ENCODE results near the gene CHST12.
"Not testable (repeated sequence)": the region's sequence is repeated elsewhere in the genome, so short reads cannot be mapped to it uniquely, and the experiment has no call there.

CHST12 gene

DNA sequence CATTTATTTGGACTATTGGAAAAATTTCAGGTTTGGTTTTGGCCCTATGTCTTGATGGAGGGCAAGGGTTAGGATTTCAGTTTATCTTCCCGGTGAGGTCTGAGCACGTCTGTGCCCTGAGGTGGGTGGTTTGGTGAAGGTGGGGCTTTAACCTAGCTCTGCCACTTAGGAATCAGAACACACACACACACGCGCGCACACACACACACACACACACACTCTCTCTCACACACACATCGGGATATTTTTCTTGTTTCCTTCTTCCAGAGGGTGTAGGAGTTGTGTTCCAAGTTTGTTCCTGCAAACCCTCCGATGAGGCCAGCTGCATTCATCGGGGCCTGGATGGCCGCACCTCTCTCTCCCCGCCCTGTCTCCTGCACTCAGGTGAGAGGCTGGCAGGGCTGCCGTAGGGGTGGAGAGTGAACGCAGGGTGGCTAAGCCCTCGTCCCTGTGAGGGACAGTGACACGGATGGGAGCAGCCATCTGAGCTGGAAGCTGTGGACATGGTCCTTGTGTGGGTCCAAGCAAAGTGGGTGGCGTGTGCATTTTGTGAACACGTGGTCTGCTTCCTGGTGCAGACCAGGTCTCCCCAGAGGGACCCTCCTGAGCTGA, 34.2 kb downstream of the CHST12 start:
- no peak for DNase-seq

DNA sequence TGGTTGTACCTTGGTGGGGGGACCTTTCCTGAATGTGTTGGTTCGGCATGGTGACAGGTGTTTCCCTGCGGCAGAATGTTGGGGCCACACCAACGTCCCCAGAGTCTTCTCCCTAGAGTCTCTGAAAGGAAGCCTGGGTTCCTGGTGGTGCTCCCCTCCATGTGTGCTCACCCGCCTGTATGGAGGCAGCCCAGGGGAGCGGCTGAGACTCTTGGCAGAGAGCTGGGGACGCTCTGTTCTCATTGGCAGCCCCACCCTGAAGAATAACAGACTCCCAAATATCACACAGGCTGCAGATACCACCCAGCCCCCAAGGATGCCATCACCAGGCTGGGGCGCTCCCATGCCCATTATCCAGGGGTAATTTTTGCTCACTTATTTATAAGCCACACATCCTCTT, 34.8 kb downstream of the CHST12 start:
- DNase-seq = peak; percentile 82

DNA sequence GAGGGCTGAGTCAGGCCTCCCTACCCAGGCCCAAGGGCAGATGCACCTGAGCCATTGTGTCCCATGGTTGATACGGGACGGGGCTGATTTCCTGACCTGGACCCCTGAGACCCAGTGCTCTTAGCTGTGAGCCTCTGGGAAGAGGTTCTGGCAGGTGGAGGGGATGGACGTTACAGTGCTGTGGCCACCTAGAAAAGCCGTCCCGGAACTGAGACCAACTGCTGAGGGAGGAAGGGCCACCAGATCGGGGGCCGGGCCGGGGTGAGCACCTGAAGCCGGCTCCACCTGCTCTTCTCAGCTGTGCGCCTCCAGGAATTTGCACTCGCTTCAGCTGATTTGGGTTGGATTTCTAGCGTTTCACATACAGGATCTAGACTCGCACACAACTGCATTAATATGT, 35.4 kb downstream of the CHST12 start:
- DNase-seq = no peak

DNA sequence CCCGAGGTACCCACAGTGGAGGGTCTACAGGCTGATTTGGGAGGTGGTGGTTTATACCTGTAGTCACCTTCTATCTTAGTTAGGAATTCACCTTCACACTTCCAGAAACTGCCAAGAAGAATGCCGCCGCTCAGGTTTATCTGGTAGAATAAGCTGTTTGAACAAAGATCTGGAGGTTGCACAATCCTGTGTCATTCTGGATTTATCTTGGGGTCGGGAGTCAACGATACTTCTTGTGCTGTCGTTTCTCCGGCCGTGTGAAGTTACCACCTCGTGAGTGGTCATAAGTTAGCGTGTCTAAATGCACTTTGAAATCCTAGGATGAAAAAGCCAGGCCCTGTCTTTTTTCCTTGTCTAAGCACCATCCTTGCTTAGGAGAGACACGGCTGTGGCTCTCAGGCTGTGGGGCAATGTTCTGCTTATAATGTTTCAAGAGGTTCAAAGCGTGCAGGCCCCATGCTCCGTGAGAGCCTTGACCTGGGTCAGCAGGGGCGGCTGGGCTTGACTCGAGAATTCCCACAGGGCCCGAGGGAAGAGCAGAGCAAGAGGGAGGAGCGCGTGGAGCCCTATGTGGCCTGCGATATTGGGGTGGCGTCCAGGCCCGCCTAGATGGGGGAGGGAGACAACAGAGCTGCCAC, 37.3 kb downstream of the CHST12 start:
- DNase-seq = no peak

DNA sequence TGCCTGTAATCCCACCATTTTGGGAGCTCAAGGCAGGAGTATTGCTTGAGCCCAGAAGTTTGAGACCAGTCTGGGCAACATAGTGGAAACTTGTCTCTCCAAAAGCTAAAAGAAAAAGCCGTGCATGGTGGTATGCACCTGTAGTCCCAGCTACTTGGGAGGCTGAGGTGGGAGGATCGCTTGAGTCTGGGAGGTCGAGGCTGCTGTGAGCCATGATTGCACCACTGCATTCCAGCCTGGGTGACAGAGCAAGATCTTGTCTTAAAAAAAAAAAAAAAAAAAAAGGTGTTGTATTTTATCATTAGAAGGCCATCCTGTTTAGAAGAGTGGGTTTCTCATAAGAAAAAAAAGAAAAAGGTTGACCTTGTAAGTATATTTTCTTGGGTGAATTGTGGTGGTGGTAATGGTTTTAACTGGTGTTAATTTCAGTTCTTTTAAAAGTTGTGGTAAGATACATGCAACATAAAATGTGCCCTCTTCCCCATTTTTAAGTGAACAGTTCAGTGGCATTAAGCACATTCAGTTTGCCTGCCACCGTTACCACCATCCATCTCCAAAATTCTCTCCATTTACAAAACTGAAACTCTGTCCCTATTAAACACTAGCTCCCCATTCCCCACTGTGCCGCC, 38.1 kb downstream of the CHST12 start:
- DNase-seq = no peak

DNA sequence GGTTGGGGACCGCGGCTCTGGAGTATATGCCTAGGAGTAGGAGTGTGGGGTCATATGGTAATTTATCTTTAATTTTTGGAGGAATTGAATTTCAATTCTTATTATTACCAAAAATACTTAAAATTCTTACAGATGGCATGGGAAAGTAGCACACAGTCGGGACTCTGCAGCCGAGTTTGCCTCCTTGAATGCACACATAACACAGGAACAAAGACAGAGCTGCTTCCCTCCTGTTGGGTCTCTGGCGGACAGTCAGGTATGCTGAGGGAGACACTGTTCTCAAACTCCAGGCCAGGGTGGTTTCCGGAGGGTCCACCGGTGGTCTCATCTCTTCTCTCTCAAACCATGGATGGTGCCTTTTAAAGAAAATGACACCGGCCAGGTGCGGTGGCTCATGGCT, 40.1 kb downstream of the CHST12 start:
- DNase-seq = no peak

DNA sequence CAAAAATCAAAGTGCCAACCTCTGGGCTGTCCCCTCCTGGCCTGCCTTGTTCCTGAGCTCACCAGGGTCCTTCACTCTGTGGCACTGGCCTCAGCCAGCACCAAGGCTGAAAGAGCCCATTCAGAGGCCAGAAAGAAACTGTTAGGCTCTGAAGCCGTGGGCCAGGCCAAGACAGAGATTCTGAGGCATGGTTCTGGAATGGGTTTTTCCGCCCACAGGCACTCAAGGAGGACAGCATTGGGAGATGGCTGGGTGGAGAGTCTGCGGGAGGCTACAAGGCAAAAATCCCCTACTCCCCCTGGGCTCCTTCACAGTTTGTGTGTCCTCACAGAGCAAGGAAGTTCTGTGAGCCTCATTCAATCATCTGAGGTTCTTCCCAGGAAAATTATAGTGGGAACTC, 41.1 kb downstream of the CHST12 start:
- no peak for DNase-seq

DNA sequence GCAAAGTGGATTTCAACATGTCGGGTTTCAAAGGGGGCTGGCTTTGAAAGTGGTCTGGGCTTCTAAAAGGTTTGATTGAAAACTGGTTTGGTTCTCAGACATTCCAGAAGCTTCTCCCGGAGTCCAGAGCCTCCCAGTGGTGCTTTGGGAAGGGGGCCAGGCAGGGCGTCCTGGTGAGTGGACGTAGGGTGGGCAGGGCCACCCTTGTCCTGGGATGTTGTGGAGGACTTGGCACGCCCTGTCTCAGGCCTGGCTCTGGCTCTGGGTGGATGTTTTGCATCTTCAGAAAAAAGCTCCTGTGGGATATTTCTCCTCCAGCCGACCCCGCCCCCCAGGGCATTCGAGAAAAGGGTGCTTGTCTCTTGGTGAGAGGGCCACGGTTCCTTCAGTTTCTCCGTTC, 41.6 kb downstream of the CHST12 start:
- DNase-seq = no peak

DNA sequence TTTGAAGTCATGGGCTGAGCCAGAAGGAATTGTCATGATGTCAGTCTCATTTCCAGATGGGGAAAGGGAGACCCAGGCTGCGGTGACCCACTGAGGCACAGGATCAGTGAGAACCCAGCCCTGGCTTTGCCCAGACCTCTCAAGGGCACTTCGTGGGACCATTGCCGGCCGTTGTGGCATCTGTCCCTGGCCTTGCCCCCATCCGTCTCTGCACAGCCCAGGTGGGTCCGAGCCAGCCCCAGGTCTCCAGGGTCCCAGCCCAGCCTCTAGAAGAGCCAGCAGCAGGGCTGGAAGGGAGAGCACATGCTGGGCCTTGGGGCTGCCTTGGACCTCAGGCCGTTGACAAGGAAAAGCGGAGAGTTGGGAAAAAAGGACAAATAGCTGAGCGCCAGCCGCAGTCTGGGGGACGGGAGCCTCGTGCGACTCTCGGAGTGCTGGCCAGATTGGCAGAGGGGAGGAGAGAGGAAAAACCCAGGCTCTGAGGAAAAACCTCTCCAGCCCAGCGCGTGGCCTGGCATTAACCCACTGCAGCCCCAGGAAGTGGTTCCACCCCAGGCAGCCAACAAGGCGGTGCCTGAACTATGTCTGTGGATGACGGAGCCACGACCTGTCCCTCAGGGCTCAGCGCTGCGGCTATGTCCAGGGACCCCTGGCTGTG, 42.6 kb downstream of the CHST12 start:
- DNase-seq = no peak

DNA sequence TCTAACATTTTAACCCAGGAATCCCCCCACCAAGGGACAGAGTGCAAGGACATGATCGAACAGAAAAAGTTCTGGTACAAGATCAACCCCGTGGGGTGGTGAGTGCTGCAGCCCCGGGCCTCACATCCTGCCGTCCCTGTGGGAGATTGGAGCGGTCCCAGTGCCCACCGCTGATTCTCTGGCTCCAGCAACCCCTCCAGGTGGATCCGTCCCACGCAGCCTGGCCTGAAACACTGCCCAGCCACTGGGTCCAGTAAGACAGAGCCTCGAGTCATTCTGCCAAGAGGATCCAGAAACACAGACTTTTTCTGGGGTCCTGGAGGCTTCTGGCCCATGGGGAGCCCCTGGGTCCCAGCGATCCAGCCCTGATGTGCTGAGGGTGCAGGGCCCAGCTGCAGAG, 43.3 kb downstream of the CHST12 start:
- DNase-seq = no peak

DNA sequence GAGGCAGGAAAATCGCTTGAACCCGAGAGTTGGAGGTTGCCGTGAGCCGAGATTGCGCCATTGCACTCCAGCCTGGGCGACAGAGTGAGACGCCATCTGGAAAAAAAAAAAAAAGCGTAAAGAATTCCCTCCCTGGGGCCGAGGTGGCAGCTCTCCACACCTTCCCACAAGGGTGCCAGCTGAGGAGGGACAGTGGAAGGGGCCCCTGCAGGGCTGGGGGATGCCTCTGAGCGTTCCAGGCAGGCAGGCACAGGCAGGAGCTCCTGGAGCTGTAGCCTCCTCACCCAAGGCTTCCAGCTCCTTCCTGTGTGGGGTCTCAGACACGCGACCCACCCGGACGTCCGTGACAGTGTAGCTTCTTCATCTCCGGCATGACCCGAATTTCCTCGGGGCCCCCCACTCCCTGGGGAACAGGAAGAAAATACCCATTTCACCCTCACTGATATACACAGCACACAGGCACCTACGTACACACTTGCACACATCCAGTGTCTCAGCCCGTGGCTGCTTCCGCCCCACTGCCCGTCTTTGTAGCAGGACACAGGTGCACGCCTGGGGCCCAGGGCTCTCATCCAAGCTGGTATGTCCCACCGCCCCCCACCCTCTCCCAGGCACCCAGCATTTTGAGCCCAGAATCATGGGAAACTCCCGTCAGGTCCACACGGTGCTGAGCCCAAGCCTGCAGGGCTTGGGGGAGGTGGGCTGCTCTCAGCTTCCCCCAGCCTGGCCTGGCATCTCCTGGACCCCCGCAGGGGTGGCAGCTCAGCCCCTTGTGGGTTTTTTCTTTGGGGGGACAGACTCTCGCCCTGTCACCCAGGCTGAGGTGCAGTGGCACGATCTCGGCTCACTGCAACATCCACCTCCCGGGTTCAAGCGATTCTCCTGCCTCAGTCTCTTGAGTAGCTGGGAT, 47.0 kb downstream of the CHST12 start:
- DNase-seq = no peak

DNA sequence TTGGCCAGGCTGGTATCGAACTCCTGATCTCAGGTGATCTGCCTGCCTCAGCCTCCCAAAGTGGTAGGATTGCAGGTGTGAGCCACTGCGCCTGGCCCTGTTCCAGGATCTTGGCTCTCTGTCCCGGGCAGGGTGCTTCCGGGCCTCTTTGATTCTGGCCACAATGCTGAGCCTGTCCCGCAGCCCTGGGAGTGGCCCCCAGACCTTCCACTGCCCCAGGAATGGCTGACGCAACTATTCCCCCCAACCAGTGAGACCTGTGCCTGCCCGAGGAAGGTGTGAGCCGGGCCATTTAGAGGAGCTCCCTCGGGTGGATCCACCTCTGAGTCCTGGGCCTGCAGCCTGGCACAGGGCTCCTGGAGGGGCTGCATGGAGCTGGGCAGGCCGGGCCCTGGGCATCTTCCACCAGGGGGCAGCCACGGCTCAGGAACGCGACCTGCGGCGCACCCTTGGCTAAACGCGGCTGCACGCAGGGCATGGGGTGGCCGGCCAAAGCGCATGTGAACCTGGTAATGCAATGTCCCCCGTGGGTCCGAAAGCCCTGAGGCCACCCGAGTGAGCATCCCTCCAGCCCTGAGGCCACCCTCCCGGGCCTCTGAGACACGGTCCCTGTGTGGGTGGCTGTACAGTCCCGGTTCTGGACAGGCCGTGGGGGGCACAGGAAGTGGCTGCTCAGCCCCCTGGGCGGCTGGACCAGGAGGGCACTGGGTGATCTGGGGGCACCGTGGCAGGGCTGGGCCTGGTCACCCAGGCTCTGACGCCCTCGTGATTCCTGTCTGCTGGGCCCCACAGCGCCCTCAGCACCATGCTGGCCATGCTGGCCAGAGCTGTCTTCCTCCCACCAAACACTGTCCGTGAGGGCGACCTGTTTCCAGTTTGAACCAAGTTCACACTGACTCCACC, 48.0 kb downstream of the CHST12 start:
- DNase-seq = peak; percentile 81

DNA sequence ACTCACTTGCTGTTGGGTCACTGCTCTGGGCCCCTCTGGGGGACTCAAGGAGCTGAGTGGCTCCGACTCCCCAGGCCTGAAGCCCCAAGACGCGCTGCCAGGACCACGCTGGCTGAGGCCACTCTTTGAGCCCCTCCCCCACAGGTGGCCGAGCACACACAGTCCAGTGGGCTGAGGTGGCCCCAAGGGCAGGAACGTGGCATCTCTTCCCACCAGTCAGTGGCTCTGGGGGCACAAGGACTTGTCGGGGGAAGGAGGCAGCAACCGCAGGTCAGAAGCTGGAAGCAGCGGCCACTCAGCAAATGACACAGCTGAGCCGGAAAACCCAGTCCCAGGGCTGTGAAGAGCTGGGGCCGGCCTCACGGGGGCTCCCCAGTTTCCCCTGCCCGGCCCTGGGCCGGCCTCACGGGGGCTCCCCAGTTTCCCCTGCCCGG, 48.7 kb downstream of the CHST12 start:
- peak; percentile 36 for DNase-seq

DNA sequence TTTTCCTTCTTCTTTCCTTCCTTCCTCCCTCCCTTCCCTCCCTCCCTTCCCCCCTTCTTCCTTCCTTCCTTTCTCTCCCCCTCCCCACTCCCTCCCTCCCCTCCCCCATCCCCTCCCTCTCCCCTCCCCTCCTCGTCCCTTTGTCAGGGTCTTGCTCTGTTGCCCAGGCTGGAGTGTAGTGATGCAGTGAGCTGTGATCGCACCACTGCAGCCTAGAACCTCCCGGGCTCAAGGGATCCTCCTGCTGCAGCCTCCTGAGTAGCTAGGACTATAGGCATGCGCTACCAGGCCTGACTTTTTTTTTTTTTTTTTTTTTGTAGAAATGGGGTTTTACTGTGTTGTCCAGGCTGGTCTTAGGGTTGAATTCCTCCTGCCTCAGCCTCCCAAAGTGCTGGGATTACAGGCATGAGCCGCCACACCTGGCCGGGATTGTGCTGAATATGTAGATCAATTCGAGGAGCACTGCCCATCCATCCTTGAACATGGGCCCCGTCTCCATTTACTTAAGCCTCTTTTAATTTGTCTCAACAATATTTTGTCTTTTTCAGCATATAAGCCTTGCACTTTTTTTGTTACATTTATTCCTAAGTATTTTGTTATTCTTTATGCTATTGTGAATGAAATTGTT, 49.3 kb downstream of the CHST12 start:
- DNase-seq = no peak

DNA sequence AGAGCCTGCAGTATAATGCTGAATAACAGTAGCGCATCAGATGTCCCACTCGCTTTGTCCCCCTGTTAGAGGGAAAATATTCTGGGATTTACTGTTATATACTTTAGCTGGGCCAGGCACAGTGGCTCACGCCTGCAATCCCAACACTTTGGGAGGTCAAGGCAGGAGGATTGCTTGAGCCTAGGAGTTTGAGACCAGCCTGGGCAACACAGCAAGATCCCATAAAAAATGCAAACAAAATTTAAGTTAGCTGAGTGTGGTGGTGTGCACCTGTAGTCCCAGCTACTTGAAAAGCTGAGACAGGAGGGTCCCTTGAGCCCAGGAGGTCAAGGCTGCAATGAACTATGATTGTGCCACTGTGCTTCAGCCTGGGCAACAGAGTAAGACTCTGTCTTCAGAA, 50.4 kb downstream of the CHST12 start:
- DNase-seq = not testable (repeated sequence)

DNA sequence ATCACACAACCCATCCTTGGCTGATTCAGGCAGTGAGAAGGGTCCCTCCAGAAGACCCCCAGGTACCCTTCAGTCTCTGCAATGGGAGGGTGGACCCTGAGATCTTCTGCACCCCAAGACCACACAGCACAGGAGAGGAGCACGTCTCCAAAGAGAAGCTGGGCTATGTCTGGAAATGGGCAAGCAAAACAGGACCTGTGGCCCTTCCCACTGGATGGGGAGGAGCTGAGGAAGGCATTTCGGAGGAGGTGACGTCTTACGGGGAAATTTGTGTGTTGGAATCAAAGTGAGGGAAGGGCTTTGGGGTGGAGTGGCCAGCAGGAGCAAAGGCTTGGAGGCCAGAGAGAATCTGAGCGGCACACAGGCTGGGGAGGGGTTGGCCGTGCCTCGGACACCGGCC, 56.3 kb downstream of the CHST12 start:
- no peak for DNase-seq

DNA sequence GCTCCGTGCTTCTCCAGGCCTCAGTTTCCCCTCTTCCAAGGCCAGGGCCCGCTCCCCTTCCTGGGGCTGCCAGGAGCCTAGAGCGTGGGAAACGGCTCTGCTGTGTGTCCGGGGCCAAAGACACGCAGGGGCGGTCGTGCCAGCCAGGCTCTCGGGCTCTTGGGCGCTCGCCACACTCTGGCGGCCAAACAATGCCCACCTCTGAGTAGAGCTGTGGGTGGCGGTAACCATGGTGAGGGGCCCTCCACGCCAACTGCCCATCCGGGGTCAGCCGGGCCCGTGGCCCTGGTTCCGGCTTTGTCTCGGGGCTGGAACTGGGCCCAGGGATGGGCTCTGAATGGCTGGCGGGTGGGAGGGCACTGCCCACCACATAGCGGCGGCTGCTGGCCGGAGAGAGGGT, 56.8 kb downstream of the CHST12 start:
- DNase-seq = no peak

DNA sequence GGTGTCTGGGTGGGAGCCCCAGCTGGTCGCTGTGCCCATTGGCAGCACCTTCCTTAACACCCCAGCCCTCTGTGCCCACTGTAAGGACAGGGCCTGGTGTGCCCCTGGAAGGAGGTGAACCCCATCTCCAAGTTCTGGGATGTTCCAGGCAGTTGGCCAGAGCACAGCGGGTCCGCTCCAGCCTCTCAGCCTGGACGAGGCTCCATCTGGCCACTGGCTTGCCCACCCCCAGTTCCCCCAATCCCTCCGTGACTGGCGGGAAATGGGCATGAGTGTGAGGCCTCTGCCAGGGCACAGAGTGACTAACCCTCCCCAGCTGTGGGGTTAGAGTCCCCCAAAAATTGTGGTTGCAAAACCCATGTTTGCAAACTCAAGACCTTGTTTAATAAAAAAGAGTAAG, 57.2 kb downstream of the CHST12 start:
- no peak for DNase-seq

DNA sequence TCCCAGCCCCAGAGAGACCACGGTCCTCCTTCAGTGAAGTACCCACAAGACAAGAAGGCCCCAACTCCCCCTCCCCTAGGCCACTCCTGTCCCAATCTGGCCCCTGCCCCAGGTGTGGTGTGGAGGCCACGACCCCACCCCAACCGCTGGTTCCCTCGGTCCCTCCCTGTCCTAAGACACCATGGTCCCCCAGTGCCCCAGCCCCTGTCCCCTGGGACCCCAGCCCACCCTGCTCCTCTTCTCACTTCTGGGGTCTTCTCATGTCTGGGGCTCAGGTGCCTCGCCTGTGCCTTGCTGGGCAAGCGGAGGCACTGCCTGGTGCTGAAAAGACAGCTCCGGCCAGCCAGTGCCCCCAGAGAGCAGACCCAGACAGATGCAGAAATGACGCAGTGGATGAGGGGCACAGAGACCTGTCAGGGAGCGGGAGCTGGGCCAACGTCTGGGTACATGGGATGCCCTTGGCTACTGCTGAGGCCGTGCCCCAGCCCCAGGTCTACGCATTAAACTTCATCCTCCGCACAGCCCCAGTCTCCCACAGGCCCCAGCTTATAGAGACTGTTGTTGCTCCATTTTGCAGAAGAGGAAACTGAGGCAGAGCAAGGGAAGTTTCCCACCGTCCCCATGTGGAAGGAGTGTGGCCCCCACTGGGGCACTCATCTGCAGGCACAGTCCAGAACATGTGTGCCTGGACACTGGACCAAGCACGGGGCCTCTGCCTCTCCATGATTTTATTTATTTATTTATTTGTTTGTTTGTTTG, 58.0 kb downstream of the CHST12 start:
- DNase-seq = no peak

DNA sequence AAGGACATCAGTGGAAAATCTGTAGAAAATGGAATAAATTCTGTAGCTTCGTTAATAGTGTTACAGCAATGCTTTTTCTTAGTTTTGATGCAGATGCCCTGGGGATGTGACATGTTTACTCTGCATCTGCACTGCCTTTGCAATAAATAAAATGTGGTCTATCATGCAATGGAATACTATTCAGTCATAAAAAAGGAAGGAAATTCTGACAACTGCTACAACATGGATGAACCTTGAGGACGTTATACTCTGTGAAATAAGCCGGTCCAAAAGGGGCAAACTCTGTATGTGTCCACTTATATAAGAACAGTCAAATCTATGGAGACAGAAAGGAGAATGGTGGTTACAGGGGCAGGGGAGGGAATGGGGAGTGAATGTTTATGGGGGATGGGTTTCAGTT, 59.3 kb downstream of the CHST12 start:
- no peak for DNase-seq

DNA sequence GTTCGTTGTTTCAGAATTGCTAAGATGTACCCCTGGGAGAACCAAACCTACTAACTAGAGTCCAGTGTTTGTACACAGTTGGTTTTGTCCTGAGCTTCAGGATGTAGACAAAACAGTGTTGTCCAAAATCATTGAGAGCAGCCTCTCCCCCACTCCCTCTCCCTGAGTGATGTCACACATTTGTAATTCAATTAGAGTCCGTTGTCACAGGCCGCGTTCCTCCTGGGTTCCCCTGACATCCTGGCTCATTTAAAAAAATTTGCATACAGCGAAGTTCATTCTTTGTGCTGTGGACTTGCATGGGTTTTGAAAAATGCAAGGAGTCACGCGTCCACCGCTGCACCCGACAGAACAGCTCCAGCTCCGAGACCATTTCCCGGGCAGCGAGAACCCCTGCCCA, 62.5 kb downstream of the CHST12 start:
- DNase-seq = no peak

Measured in hematopoietic multipotent progenitor cell treated with erythropoietin and hydrocortisone succinate and interleukin-3 and kit ligand, for 8 days (in vitro differentiated cells).